Neural cell (in vitro differentiated cells): Measurements from ENCODE around the gene PLEKHH2.

ENCODE experiments used
- CTCF ChIP-seq: fragments of 450-650 bp; IDR thresholded peaks from 2 replicates; pipeline ENCODE4 v1.5.1; 2014; ENCODE audit warnings: antibody characterized with exemption, mild to moderate bottlenecking, moderate library complexity; ENCODE audit not compliant: poor library complexity, severe bottlenecking
- EP300 ChIP-seq: fragments of 450-650 bp; conservative IDR thresholded peaks from 2 replicates; pipeline ENCODE4 v1.6.1; 2014; ENCODE audit warnings: antibody characterized with exemption, mild to moderate bottlenecking, moderate library complexity; ENCODE audit not compliant: poor library complexity, severe bottlenecking
- EZH2 ChIP-seq: fragments of 200-600, 300-800 bp; shearing (Covaris generic), sonication (generic); IDR thresholded peaks from 2 replicates; pipeline ENCODE4 v1.6.1; 2014; ENCODE audit warnings: antibody characterized with exemption, low read length, borderline replicate concordance, mild to moderate bottlenecking; ENCODE audit not compliant: insufficient read depth, poor library complexity, severe bottlenecking
- POLR2AphosphoS5 ChIP-seq: IDR thresholded peaks from 2 replicates; pipeline ENCODE4 v1.6.1; 2012
- RAD21 ChIP-seq: fragments of 450-650 bp; conservative IDR thresholded peaks from 2 replicates; pipeline ENCODE4 v1.6.1; 2014; ENCODE audit warnings: antibody characterized with exemption, mild to moderate bottlenecking, moderate library complexity
- TAF1 ChIP-seq: IDR thresholded peaks from 2 replicates; pipeline ENCODE4 v1.6.1; 2012; ENCODE audit warnings: low read depth
- TF ChIP-seq, protein P1 (sequence below): IDR thresholded peaks from 2 replicates; pipeline ENCODE4 v1.6.1; 2012; ENCODE audit warnings: borderline replicate concordance

DNA sequence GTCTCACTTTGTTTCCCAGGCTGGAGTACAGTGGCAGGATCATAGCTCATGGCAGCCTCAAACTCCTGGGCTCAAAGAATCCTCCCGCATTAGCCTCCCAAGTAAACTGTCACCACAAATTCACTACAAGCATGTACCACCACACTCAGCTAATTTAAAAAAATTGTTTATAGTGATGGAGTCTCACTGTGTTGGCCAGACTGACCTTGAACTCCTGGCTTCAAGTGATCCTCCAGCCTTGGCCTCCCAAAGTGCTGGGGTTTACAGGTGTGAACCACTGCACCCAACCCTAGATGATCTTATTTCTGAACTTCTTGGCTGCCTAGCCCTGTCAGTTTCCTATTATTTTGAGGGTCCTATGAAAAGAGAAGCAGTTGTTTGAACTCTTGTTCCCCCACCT is 151.6 kb downstream of the PLEKHH2 start:
- TF ChIP-seq CTCF (no peak), POLR2AphosphoS5 (no peak), EP300 (no peak), TAF1 (no peak), RAD21 (no peak), EZH2 (no peak)
- TF ChIP-seq, protein P1, sequence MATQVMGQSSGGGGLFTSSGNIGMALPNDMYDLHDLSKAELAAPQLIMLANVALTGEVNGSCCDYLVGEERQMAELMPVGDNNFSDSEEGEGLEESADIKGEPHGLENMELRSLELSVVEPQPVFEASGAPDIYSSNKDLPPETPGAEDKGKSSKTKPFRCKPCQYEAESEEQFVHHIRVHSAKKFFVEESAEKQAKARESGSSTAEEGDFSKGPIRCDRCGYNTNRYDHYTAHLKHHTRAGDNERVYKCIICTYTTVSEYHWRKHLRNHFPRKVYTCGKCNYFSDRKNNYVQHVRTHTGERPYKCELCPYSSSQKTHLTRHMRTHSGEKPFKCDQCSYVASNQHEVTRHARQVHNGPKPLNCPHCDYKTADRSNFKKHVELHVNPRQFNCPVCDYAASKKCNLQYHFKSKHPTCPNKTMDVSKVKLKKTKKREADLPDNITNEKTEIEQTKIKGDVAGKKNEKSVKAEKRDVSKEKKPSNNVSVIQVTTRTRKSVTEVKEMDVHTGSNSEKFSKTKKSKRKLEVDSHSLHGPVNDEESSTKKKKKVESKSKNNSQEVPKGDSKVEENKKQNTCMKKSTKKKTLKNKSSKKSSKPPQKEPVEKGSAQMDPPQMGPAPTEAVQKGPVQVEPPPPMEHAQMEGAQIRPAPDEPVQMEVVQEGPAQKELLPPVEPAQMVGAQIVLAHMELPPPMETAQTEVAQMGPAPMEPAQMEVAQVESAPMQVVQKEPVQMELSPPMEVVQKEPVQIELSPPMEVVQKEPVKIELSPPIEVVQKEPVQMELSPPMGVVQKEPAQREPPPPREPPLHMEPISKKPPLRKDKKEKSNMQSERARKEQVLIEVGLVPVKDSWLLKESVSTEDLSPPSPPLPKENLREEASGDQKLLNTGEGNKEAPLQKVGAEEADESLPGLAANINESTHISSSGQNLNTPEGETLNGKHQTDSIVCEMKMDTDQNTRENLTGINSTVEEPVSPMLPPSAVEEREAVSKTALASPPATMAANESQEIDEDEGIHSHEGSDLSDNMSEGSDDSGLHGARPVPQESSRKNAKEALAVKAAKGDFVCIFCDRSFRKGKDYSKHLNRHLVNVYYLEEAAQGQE: no peak
